Peyer's patch (tissue), 4 donors: ENCODE measurements around the gene HRH2.

Source experiments
- CTCF ChIP-seq, 6 experiments: fragments of 450-650 bp in 4 of 6; fragments of 200-600 bp in 2 of 6; sonication (generic) in 1 of 6; IDR thresholded peaks; one replicate each; pipeline ENCODE4 v1.5.1; 2017 to 2019; ENCODE audit warnings: antibody characterized with exemption in 6 of 6, mild to moderate bottlenecking in 3 of 6, moderate library complexity in 1 of 6
- POLR2A ChIP-seq, 2 donors: fragments of 450-650 bp; IDR thresholded peaks; one replicate each; pipeline ENCODE4 v1.5.1; 2017; ENCODE audit warnings: antibody characterized with exemption in 2 of 2, mild to moderate bottlenecking in 2 of 2, moderate library complexity in 2 of 2

- TF ChIP-seq CTCF (IDR thresholded peaks at IDR 0.05) (no peak), POLR2A (IDR thresholded peaks at IDR 0.05) (no peak)
These were observed 56.1 kb downstream of the HRH2 start for GRCh38 chr5:175713930-175714329.
